ENCODE results near the gene AGAP1. TPM values are rescaled to one million over a fixed set of nuclear protein-coding genes. Genes with fewer than 3 reads are reported as not detected.

Gene AGAP1
- polyA plus RNA-seq, 1 donor from 2014 or later, result 17.4 TPM

- Histone ChIP-seq H4K20me1 (ENCODE audit: insufficient read depth) (no peaks in the 10 kb centered on the region), H3K9me2 (ENCODE audit: insufficient read depth, low read length) (no peaks in the 10 kb centered on the region), H3F3A (ENCODE audit: insufficient read depth, low read length, poor library complexity, severe bottlenecking) (no peaks in the 10 kb centered on the region), H3K36me3 (ENCODE audit: insufficient read depth, low read length) (peaks cover 4% of the 10 kb centered on the region), H3K9me3 (ENCODE audit: low read length) (no peaks in the 10 kb centered on the region), H3K4me3 (ENCODE audit: low read length) (no peak overlapping the region), H2AFZ (ENCODE audit: low read depth, low read length) (no peak overlapping the region), H3K79me2 (replicated peaks; ENCODE audit: insufficient read depth, low read length) (peaks cover 12% of the 10 kb centered on the region), H3K4me2 (ENCODE audit: low read length) (no peak overlapping the region), H3K27me3 (ENCODE audit: insufficient read depth, low read depth, low read length) (no peaks in the 10 kb centered on the region), H3K27ac (ENCODE audit: low read length) (no peak overlapping the region), H3K9ac (ENCODE audit: low read length) (no peak overlapping the region)
- TF ChIP-seq EP300 (conservative IDR thresholded peaks at IDR 0.05; ENCODE audit: poor library complexity, severe bottlenecking) (no peak), SMC3 (conservative IDR thresholded peaks at IDR 0.05; ENCODE audit: poor library complexity) (no peak), POLR2AphosphoS5 (IDR thresholded peaks at IDR 0.05) (no peak), RAD21 (conservative IDR thresholded peaks at IDR 0.05) (no peak), TAF1 (IDR thresholded peaks at IDR 0.05; ENCODE audit: low read depth) (no peak), MXI1 (conservative IDR thresholded peaks at IDR 0.05; ENCODE audit: poor library complexity, severe bottlenecking) (no peak), REST (IDR thresholded peaks at IDR 0.05; ENCODE audit: borderline replicate concordance) (no peak), EZH2 (IDR thresholded peaks at IDR 0.05; ENCODE audit: borderline replicate concordance, insufficient read depth, low read length, poor library complexity, severe bottlenecking) (no peak), CTCF (IDR thresholded peaks at IDR 0.05; ENCODE audit: poor library complexity, severe bottlenecking) (no peak)
Measured at GRCh38 chr2:235706506-235706905, 212.7 kb downstream of the AGAP1 start.

GRCh38 chr2:235707411-235708096 is 213.7 kb downstream of the AGAP1 start:
- no peak overlapping the region for H3K27ac ChIP-seq (ENCODE audit: low read length)

More at GRCh38 chr2:235707411-235708096, 213.7 kb downstream of the AGAP1 start:
- Histone ChIP-seq H3K27me3 (ENCODE audit: insufficient read depth, low read depth, low read length) (no peaks in the 10 kb centered on the region), H3K4me3 (ENCODE audit: low read length) (no peak overlapping the region), H3K9ac (ENCODE audit: low read length) (no peak overlapping the region), H2AFZ (ENCODE audit: low read depth, low read length) (no peak overlapping the region), H3K9me3 (ENCODE audit: low read length) (no peaks in the 10 kb centered on the region), H3K36me3 (ENCODE audit: insufficient read depth, low read length) (peaks cover 4% of the 10 kb centered on the region), H3K4me2 (ENCODE audit: low read length) (no peak overlapping the region), H3K9me2 (ENCODE audit: insufficient read depth, low read length) (no peaks in the 10 kb centered on the region), H3F3A (ENCODE audit: insufficient read depth, low read length, poor library complexity, severe bottlenecking) (no peaks in the 10 kb centered on the region), H3K79me2 (replicated peaks; ENCODE audit: insufficient read depth, low read length) (peaks cover 10% of the 10 kb centered on the region), H4K20me1 (ENCODE audit: insufficient read depth) (no peaks in the 10 kb centered on the region)
- no peak for TF ChIP-seq POLR2AphosphoS5 (IDR thresholded peaks at IDR 0.05)
- TF ChIP-seq EP300 (conservative IDR thresholded peaks at IDR 0.05; ENCODE audit: poor library complexity, severe bottlenecking), result no peak
- TF ChIP-seq CTCF (IDR thresholded peaks at IDR 0.05; ENCODE audit: poor library complexity, severe bottlenecking), result no peak
- no peak for TF ChIP-seq RAD21 (conservative IDR thresholded peaks at IDR 0.05)
- no peak for TF ChIP-seq REST (IDR thresholded peaks at IDR 0.05; ENCODE audit: borderline replicate concordance)
- TF ChIP-seq MXI1 (conservative IDR thresholded peaks at IDR 0.05; ENCODE audit: poor library complexity, severe bottlenecking), result no peak
- no peak for TF ChIP-seq EZH2 (IDR thresholded peaks at IDR 0.05; ENCODE audit: borderline replicate concordance, insufficient read depth, low read length, poor library complexity, severe bottlenecking)
- no peak for TF ChIP-seq SMC3 (conservative IDR thresholded peaks at IDR 0.05; ENCODE audit: poor library complexity)
- TF ChIP-seq TAF1 (IDR thresholded peaks at IDR 0.05; ENCODE audit: low read depth), result no peak

Measured in neural cell (in vitro differentiated cells).